ENCODE results near the gene ALDH3B1.

The ALDH3B1 gene

DNA sequence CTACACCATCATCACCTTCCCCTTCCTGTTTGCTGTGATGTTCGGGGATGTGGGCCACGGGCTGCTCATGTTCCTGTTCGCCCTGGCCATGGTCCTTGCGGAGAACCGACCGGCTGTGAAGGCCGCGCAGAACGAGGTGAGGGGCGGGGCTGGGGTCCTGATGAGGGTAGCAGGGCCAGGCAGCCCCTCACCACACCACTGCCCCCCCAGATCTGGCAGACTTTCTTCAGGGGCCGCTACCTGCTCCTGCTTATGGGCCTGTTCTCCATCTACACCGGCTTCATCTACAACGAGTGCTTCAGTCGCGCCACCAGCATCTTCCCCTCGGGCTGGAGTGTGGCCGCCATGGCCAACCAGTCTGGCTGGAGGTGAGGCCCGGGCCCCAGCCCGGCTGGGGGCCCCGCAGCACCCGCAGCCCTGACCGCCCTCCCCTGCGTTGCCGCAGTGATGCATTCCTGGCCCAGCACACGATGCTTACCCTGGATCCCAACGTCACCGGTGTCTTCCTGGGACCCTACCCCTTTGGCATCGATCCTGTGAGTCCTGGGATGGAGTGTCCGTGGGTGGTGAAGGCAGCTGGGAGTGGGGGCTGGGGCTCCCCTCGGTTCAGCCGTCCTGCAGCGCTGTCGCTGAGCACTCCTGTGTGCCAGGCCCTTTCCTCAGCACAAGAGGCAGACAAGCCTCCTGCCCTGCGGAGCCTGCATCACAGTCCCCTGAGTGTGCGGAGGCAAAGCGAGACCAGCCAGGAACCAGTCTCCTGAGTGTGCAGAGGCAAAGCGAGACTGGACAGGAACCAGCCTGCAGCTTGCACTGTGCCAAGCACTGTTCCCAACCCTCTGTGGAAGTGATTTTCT, 37.5 kb downstream of the ALDH3B1 start:
- H3K27ac ChIP-seq: no peak overlapping the region
- TF ChIP-seq, protein P1, sequence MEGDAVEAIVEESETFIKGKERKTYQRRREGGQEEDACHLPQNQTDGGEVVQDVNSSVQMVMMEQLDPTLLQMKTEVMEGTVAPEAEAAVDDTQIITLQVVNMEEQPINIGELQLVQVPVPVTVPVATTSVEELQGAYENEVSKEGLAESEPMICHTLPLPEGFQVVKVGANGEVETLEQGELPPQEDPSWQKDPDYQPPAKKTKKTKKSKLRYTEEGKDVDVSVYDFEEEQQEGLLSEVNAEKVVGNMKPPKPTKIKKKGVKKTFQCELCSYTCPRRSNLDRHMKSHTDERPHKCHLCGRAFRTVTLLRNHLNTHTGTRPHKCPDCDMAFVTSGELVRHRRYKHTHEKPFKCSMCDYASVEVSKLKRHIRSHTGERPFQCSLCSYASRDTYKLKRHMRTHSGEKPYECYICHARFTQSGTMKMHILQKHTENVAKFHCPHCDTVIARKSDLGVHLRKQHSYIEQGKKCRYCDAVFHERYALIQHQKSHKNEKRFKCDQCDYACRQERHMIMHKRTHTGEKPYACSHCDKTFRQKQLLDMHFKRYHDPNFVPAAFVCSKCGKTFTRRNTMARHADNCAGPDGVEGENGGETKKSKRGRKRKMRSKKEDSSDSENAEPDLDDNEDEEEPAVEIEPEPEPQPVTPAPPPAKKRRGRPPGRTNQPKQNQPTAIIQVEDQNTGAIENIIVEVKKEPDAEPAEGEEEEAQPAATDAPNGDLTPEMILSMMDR (conservative IDR thresholded peaks at IDR 0.05): no peak

DNA sequence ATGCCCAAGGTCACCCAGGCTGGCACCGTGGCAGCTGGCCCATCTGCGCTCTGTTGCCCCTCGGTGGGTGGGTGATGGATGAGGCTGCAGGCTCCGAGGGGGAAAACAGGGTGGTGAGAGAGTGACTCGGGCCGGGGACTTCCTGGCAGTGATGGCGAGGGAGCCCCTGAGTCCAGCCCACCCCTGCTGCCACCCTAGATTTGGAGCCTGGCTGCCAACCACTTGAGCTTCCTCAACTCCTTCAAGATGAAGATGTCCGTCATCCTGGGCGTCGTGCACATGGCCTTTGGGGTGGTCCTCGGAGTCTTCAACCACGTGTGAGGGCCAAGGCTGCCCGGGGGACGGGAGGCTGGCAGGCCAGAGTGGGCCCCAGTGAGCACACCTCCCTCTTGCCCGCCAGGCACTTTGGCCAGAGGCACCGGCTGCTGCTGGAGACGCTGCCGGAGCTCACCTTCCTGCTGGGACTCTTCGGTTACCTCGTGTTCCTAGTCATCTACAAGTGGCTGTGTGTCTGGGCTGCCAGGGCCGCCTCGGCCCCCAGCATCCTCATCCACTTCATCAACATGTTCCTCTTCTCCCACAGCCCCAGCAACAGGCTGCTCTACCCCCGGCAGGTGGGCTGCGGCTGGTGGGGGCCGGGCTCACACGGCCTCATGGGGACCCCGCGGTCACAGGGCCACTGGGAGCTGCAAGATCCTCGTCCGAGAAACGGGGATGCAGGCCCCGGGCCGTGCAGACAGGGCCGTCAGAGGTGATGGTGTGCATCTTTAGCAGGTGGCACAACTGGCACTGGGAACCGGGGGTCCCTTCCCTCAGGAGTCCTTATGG, 38.8 kb downstream of the ALDH3B1 start:
- H3K27ac ChIP-seq: no peak overlapping the region; the same call in 1 of the 2 replicates
- TF ChIP-seq, protein P1 (conservative IDR thresholded peaks at IDR 0.05): no peak

DNA sequence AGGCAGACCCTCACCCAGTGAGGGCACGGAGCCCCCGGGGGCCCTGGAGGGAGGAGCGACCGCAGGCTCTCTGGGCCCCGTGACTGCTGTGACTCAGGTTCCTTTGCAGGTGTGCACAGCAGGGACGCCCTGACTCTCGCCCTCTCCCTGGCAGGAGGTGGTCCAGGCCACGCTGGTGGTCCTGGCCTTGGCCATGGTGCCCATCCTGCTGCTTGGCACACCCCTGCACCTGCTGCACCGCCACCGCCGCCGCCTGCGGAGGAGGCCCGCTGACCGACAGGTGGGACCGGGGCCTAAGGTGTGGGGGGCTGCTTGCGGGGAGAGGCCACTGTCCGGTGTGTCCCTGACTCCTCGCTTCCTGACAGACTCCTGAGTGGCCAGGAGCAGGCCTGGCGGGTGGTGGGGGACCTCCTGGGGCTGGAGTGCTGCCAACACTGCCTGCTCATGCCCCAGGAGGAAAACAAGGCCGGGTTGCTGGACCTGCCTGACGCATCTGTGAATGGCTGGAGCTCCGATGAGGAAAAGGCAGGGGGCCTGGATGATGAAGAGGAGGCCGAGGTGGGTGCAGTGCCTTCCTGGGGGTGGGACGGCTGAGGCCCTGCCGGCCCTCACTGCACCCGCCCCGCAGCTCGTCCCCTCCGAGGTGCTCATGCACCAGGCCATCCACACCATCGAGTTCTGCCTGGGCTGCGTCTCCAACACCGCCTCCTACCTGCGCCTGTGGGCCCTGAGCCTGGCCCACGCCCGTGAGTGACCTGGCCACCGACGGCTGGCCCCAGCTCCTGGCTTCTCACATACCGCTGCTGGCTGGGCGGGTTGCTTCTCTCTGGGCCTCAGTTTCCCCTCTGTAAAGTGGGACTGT, 39.6 kb downstream of the ALDH3B1 start:
- peak overlapping the region; percentile 2; the same call in 1 of the 2 replicates for H3K27ac ChIP-seq
- TF ChIP-seq, protein P1 (conservative IDR thresholded peaks at IDR 0.05): no peak

DNA sequence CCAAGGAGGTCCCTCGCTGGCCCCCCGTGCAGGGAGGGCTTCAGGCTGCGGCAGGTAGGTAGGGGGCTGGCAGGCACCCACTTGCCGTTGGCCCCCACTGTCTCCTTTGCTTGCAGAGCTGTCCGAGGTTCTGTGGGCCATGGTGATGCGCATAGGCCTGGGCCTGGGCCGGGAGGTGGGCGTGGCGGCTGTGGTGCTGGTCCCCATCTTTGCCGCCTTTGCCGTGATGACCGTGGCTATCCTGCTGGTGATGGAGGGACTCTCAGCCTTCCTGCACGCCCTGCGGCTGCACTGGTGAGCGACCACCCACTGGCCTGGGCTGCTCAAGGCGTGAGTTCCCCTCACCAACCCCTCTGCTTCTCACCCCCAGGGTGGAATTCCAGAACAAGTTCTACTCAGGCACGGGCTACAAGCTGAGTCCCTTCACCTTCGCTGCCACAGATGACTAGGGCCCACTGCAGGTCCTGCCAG, 40.3 kb downstream of the ALDH3B1 start:
- TF ChIP-seq, protein P1 (conservative IDR thresholded peaks at IDR 0.05): no peak
- H3K27ac ChIP-seq: no peak overlapping the region; the same call in 1 of the 2 replicates

DNA sequence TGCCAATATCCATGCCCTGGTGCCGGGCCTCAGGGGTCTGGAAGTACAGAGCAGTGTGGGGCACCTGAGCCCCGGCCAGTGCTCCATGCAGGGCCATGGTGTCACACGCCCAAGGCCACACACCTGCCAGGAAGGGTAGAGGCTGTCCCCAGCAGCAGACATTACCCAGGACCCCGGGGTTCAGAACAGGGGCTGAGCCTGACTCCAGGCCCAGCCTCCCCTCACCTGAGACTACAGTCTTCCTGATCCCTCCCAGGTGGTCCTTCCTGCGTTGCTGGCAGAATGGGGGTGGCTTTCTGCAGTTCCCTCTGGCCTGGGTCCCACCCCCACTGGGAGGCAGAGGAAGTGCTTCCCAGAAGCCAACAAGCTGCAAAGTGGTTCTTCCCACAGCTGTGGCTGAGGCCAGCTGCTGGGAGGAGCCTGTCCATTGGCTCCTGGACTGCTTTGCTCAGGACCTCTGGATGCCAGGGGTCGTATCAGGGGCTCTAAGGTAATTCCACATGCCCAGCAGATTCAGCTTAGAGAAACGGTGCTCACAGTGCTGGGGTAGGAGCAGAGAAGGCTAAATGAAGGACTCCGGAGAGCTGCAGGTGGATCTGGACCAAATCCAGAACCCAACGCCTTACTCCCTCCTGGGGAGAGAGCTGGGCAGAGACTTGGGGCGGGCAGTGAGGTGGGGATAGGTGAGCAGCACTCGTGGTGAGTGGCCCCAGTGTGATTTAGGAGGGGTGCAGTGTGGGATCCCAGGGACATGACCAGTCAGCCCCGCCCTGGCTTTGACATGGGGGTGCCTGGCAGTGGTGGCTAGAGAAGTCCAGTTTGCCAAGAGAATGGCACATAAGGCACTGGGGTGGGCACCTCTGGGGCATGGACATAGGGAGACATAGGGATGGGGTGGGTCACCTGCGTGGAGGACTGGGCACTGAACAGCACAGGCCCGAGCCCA, 41.3 kb downstream of the ALDH3B1 start:
- H3K27ac ChIP-seq: peak overlapping the region; percentile 5; the same call in 1 of the 2 replicates

More for the DNA sequence above, 41.3 kb downstream of the ALDH3B1 start:
- TF ChIP-seq, protein P1 (conservative IDR thresholded peaks at IDR 0.05): no peak
